HG03139 (cell line): Measurements from ENCODE around the gene KIF2C.

Source experiments
- ATAC-seq: cut with Tn5 transposase; IDR thresholded peaks from one replicate; pipeline ENCODE4 v1.9.1; 2021; ENCODE audit not compliant: unreplicated experiment

Gene KIF2C

GRCh38 chr1:44775078-44775929, 35.7 kb downstream of the KIF2C start, which contains the start of gene RPS8:
RPS8 (plus strand) TSS chr1:44775540; CDS start chr1:44775597, 57 bp downstream.
- peak; percentile 79 for ATAC-seq

- ATAC-seq = peak; percentile 8
Measured at GRCh38 chr1:44775930-44776729, 36.5 kb downstream of the KIF2C start.

GRCh38 chr1:44776730-44777068, 37.1 kb downstream of the KIF2C start:
- no peak for ATAC-seq

GRCh38 chr1:44777547-44777946, 37.9 kb downstream of the KIF2C start:
- ATAC-seq = no peak

- ATAC-seq = no peak
Measured at GRCh38 chr1:44777969-44778635, 38.5 kb downstream of the KIF2C start.

GRCh38 chr1:44778705-44779576, 39.3 kb downstream of the KIF2C start:
- ATAC-seq = no peak

GRCh38 chr1:44780583-44781121, 41.0 kb downstream of the KIF2C start:
- ATAC-seq = no peak

GRCh38 chr1:44783697-44784093, 44.1 kb downstream of the KIF2C start:
- no peak for ATAC-seq

GRCh38 chr1:44784094-44785028, 44.7 kb downstream of the KIF2C start:
- no peak for ATAC-seq

- no peak for ATAC-seq
Measured at GRCh38 chr1:44785029-44785380, 45.4 kb downstream of the KIF2C start.

GRCh38 chr1:44785501-44786137, 46.0 kb downstream of the KIF2C start:
- no peak for ATAC-seq

GRCh38 chr1:44786138-44786840, 46.7 kb downstream of the KIF2C start:
- ATAC-seq = no peak

GRCh38 chr1:44786841-44787426, 47.3 kb downstream of the KIF2C start:
- ATAC-seq = no peak

GRCh38 chr1:44787506-44787905, 47.9 kb downstream of the KIF2C start:
- ATAC-seq = no peak

GRCh38 chr1:44788120-44788860, 48.7 kb downstream of the KIF2C start, which contains the start of gene BEST4:
BEST4 (minus strand) TSS chr1:44788170; CDS start chr1:44787705, 465 bp downstream.
- ATAC-seq = no peak

GRCh38 chr1:44790968-44791801, 51.5 kb downstream of the KIF2C start:
- no peak for ATAC-seq
